GM23248 (cell line): ENCODE measurements around the gene HHIP. TPM values are rescaled to one million over a fixed set of nuclear protein-coding genes. Genes with fewer than 3 reads are reported as not detected.

Experiments
- DNase-seq: peaks from one replicate; pipeline ENCODE4 v3.0.0-alpha.2; 2015
- H2AFZ ChIP-seq: fragments of 200-600 bp; sonication (generic); 2 replicates; pipeline ENCODE4 v1.6.1; 2016; ENCODE audit warnings: antibody characterized with exemption
- H3F3A ChIP-seq: fragments of 200-600 bp; sonication (generic); 2 replicates; pipeline ENCODE4 v1.6.1; 2016; ENCODE audit warnings: mild to moderate bottlenecking, antibody characterized with exemption, mixed run types; ENCODE audit not compliant: insufficient read depth
- H3K27ac ChIP-seq: fragments of 200-600 bp; sonication (generic); 2 replicates; pipeline ENCODE4 v1.5.1; 2016; ENCODE audit warnings: mild to moderate bottlenecking
- H3K27me3 ChIP-seq: fragments of 200-600 bp; sonication (generic); replicated peaks from 2 replicates; pipeline ENCODE4 v1.6.1; 2016; ENCODE audit warnings: mild to moderate bottlenecking; ENCODE audit not compliant: insufficient read depth
- H3K36me3 ChIP-seq: fragments of 200-600 bp; sonication (generic); 2 replicates; pipeline ENCODE4 v1.6.1; 2016; ENCODE audit warnings: low read depth, mild to moderate bottlenecking
- H3K4me1 ChIP-seq: fragments of 200-600 bp; sonication (generic); 2 replicates; pipeline ENCODE4 v1.6.1; 2016; ENCODE audit warnings: mild to moderate bottlenecking; ENCODE audit not compliant: insufficient read depth
- H3K4me2 ChIP-seq: fragments of 200-600 bp; sonication (generic); one replicate; pipeline ENCODE4 v1.6.1; 2016; ENCODE audit warnings: mild to moderate bottlenecking; ENCODE audit not compliant: unreplicated experiment
- H3K4me3 ChIP-seq: fragments of 200-600 bp; sonication (generic); 2 replicates; pipeline ENCODE4 v1.5.1; 2016; ENCODE audit warnings: mild to moderate bottlenecking
- H3K79me2 ChIP-seq: fragments of 200-600 bp; sonication (generic); 2 replicates; pipeline ENCODE4 v1.6.1; 2016; ENCODE audit warnings: mild to moderate bottlenecking; ENCODE audit not compliant: insufficient read depth
- H3K9ac ChIP-seq: fragments of 200-600 bp; sonication (generic); 2 replicates; pipeline ENCODE4 v1.6.1; 2016; ENCODE audit warnings: mild to moderate bottlenecking
- H3K9me2 ChIP-seq: fragments of 200-600 bp; sonication (generic); 2 replicates; pipeline ENCODE4 v1.6.1; 2016; ENCODE audit warnings: mixed run types, mild to moderate bottlenecking, moderate library complexity; ENCODE audit not compliant: insufficient read depth
- H3K9me3 ChIP-seq: fragments of 200-600 bp; sonication (generic); one replicate; pipeline ENCODE4 v1.6.1; 2017; ENCODE audit warnings: low read depth
- H4K20me1 ChIP-seq: fragments of 200-600 bp; sonication (generic); 2 replicates; pipeline ENCODE4 v1.6.0; 2016; ENCODE audit not compliant: insufficient read depth
- EZH2 ChIP-seq: fragments of 200-600 bp; sonication (generic); IDR thresholded peaks from 2 replicates; pipeline ENCODE4 v1.6.1; 2018; ENCODE audit warnings: antibody characterized with exemption, mild to moderate bottlenecking; ENCODE audit not compliant: insufficient read depth, poor library complexity, severe bottlenecking
- EZH2phosphoT487 ChIP-seq: fragments of 200-600 bp; sonication (generic); IDR thresholded peaks from 2 replicates; pipeline ENCODE4 v1.6.1; 2018; ENCODE audit warnings: antibody characterized with exemption, moderate library complexity, mild to moderate bottlenecking, low read depth; ENCODE audit not compliant: insufficient read depth
- WGBS, 2 experiments: methylation state at CpG; one replicate each; pipeline ENCODE4 v1.1.6; 2015 to 2017; ENCODE audit warnings: low lambda C conversion rate in 2 of 2, low coverage in 1 of 2; ENCODE audit errors: missing lambda C conversion rate in 2 of 2; 5-methylcytosine and 5-hydroxymethylcytosine counted together
- in situ Hi-C: fragments of 300-500 bp; cut with MboI; formaldehyde crosslinking; loops from 2 replicates; pipeline ENCODE4 v1.15.0; 2020
- polyA plus RNA-seq: library from polyadenylated mRNA; unstranded; fragments of >200 nt; fragmentation: Nextera tagmentation; extraction: Ambion mirVana; gene quantifications from 2 replicates; pipeline ENCODE4 v1.2.1, GENCODE V29; 2016
- total RNA-seq: library from RNA; depleted of rRNA; stranded (reverse); fragments of >200 nt; shearing (Covaris generic); gene quantifications from 2 replicates; pipeline ENCODE4 v1.2.3, GENCODE V29; 2014

HHIP gene
- total and polyA plus RNA-seq, 2 experiments from 2014 or later, result under 0.01 to 0.06 TPM

DNA sequence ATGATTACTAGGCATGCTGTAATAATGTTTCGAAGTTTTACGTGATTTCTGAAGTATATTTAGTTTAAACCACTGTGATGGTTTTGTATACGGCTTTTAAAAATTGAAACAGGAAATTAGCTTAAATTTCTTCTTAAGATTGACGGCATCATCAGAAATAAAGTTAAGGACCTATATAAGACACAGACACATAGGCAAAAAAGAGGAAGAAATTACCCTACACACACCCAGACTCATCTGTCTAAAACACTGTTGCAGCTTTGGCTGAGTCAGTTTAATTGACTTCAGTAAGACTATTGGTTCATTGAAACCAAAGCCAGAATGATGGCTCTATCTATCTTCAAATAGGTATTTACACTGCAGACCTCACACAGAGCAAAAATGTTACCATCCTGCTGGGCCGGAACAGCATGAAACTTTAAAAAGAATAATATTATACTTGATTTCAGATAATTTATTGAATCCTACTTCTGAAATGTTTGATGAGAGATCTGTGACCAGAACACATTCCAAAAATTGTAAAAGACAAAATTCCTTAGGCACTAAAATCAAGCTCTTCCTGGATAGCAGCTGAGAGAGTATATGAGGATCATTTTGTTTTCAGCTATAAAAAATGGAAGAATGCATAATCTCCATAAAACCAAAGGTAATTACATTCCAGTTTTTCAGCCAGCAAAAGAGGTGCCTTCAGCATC lies 4.5 kb downstream of the HHIP start:
- 94% methylated on average over 5 of the region's 5 CpGs for WGBS, 2 experiments
- H4K20me1 ChIP-seq, result no peaks in the 10 kb centered on the region
- no peaks in the 10 kb centered on the region for H3F3A ChIP-seq
- no peak overlapping the region for H3K4me3 ChIP-seq
- no peaks in the 10 kb centered on the region for H3K79me2 ChIP-seq
- no peak overlapping the region for H2AFZ ChIP-seq
- no peaks in the 10 kb centered on the region for H3K36me3 ChIP-seq
- no peaks in the 10 kb centered on the region for H3K9me2 ChIP-seq
- no peak overlapping the region for H3K4me2 ChIP-seq
- no peak overlapping the region for H3K27ac ChIP-seq
- in situ Hi-C loops, result no loop called here
- H3K27me3 ChIP-seq, result peaks cover 28% of the 10 kb centered on the region
- no peak overlapping the region for H3K9ac ChIP-seq
- no peaks in the 10 kb centered on the region for H3K9me3 ChIP-seq
- H3K4me1 ChIP-seq, result peaks cover 8% of the 10 kb centered on the region; the same call in 1 of the 2 replicates
- TF ChIP-seq EZH2phosphoT487 (no peak), EZH2 (no peak)
- no peak for DNase-seq

GRCh38 chr4:144653781-144654545 lies 8.0 kb downstream of the HHIP start:
- Histone ChIP-seq H3K27ac (no peak overlapping the region), H4K20me1 (no peaks in the 10 kb centered on the region), H3F3A (no peaks in the 10 kb centered on the region), H3K79me2 (no peaks in the 10 kb centered on the region), H3K4me2 (no peak overlapping the region), H3K9ac (no peak overlapping the region), H3K9me3 (no peaks in the 10 kb centered on the region), H3K4me3 (no peak overlapping the region), H3K27me3 (no peaks in the 10 kb centered on the region; the same call in 1 of the 2 replicates), H3K36me3 (no peaks in the 10 kb centered on the region), H3K9me2 (no peaks in the 10 kb centered on the region), H2AFZ (no peak overlapping the region), H3K4me1 (no peaks in the 10 kb centered on the region)
- no peak for TF ChIP-seq EZH2phosphoT487
- TF ChIP-seq EZH2, result no peak
- no peak for DNase-seq
- 71 to 73% methylated on average over 4 of the region's 4 CpGs for WGBS, 2 experiments
- in situ Hi-C loops, result no loop called here

DNA sequence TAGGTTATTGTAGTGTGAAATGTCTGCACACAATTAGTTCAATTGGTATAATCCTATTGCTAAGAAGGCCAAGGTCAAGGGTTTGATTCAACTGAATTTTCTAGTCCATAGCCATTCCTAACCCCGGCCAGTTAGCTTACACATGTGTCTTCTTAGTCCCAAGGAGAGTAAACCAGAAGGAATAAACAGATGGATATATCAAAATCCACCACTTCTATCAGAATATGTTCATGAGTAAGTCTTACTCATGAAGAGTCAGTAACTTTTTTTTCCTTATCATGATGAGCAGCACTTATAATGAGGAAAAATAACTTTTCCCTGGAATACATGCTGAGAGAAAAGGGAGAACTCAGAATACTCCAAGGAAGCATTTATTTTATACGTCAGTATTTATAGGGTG lies 9.5 kb downstream of the HHIP start:
- no peaks in the 10 kb centered on the region for H3K9me3 ChIP-seq
- no peak for TF ChIP-seq EZH2
- TF ChIP-seq EZH2phosphoT487, result no peak
- no peak overlapping the region for H3K4me2 ChIP-seq
- H3K36me3 ChIP-seq, result no peaks in the 10 kb centered on the region
- H3K9ac ChIP-seq, result no peak overlapping the region
- H3K27me3 ChIP-seq, result no peaks in the 10 kb centered on the region
- no peaks in the 10 kb centered on the region for H3K4me1 ChIP-seq
- no peaks in the 10 kb centered on the region for H4K20me1 ChIP-seq
- in situ Hi-C loops, result no loop called here
- peak; percentile 6 for DNase-seq
- H3K79me2 ChIP-seq, result no peaks in the 10 kb centered on the region
- no peak overlapping the region for H3K4me3 ChIP-seq
- no peaks in the 10 kb centered on the region for H3K9me2 ChIP-seq
- 88 to 95% methylated on average over 2 of the region's 2 CpGs for WGBS, 2 experiments
- no peak overlapping the region for H3K27ac ChIP-seq
- H3F3A ChIP-seq, result no peaks in the 10 kb centered on the region
- H2AFZ ChIP-seq, result no peak overlapping the region

DNA sequence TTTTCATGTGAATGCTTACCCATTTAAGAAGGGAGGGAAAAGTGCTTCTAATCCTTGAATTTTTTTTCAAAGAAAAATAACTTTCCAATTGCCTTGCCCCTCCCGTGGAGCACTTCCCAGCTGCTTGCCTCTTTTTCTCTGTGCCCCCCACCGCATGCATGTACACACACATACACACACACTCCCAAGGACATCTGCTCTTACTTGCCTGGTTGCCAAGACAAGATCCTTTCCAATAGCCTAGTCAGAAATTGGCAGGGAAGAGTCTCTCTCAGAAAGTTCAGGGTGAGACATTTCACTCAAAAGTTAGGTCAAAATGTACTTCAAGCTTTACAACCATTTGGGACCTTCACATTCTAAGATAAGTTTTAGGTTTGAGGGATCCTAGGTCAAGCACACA lies 10.9 kb downstream of the HHIP start:
- no peaks in the 10 kb centered on the region for H3K9me3 ChIP-seq
- H3K79me2 ChIP-seq, result no peaks in the 10 kb centered on the region
- H2AFZ ChIP-seq, result no peak overlapping the region
- no peak for DNase-seq
- H3K4me3 ChIP-seq, result no peak overlapping the region
- no peak overlapping the region for H3K9ac ChIP-seq
- 10 to 12% methylated on average over 2 of the region's 2 CpGs for WGBS, 2 experiments
- no peak overlapping the region for H3K27ac ChIP-seq
- no peaks in the 10 kb centered on the region for H3K36me3 ChIP-seq
- H3K4me2 ChIP-seq, result no peak overlapping the region
- no peaks in the 10 kb centered on the region for H3K4me1 ChIP-seq
- no peaks in the 10 kb centered on the region for H3F3A ChIP-seq
- no peaks in the 10 kb centered on the region for H3K27me3 ChIP-seq
- TF ChIP-seq EZH2 (no peak), EZH2phosphoT487 (no peak)
- H3K9me2 ChIP-seq, result no peaks in the 10 kb centered on the region
- H4K20me1 ChIP-seq, result no peaks in the 10 kb centered on the region
- in situ Hi-C loops, result no loop called here
